Body of pancreas (tissue), 4 donors: Measurements from ENCODE around the gene PSMB5.

Experiments used
- CTCF ChIP-seq, 7 experiments: fragments of 450-650 bp in 4 of 7; fragments of 200-600 bp in 3 of 7; sonication (generic) in 3 of 7; IDR thresholded peaks; one replicate each; pipeline ENCODE4 v1.5.1; 2016 to 2019; ENCODE audit warnings: antibody characterized with exemption in 7 of 7
- POLR2A ChIP-seq, 3 donors: fragments of 450-650 bp; IDR thresholded peaks; one replicate each; pipeline ENCODE4 v1.6.1; 2016; ENCODE audit warnings: antibody characterized with exemption in 3 of 3, mild to moderate bottlenecking in 2 of 3

GRCh38 chr14:23051141-23052057, 16.7 kb upstream of the PSMB5 start:
- TF ChIP-seq POLR2A (IDR thresholded peaks at IDR 0.05): no peak
- TF ChIP-seq CTCF (IDR thresholded peaks at IDR 0.05): no peak
